GM19467 (cell line): ENCODE data around the gene AATF.

Source experiments
- ATAC-seq: cut with Tn5 transposase; IDR thresholded peaks from one replicate; pipeline ENCODE4 v1.9.1; 2021; ENCODE audit warnings: mild to moderate bottlenecking, moderate library complexity; ENCODE audit not compliant: unreplicated experiment

AATF gene

DNA sequence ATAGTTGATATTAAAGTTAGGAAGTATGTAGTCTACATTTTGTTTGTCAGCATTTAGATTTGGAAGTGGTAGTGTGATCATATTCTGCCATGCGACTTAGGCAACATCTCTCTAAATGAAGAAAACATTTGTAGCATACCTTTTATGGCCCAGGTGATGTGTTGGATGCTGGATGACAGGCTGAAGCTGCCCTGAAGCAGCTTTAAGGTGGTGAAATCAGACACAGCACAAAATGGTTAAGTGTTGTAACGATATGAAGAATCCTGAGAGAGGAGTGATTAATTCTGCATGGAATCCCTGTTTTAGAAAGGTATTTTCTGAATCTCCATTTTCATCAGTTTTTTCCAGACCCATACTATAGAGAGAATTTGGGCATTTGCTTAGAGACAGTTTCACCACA is 28.3 kb downstream of the AATF start:
- no peak for ATAC-seq

DNA sequence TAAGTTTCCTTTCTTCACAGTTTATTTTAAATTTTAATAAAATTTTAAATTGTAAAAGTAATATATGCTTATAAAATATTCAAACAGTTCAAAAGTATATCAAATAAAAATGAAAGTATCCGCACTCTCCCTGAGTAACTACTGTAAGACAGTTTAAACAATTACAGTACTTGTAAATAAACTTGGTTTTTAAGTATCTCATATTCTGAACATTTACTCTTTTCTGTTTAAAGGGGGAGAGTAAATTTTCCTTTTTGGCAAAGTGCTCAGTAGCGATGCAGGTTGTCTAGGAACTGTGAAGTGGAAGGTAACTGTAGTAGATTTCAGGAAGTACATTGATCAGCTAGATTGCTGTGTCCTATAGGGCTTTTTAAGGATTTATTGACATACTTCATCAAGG is 28.8 kb downstream of the AATF start:
- no peak for ATAC-seq

DNA sequence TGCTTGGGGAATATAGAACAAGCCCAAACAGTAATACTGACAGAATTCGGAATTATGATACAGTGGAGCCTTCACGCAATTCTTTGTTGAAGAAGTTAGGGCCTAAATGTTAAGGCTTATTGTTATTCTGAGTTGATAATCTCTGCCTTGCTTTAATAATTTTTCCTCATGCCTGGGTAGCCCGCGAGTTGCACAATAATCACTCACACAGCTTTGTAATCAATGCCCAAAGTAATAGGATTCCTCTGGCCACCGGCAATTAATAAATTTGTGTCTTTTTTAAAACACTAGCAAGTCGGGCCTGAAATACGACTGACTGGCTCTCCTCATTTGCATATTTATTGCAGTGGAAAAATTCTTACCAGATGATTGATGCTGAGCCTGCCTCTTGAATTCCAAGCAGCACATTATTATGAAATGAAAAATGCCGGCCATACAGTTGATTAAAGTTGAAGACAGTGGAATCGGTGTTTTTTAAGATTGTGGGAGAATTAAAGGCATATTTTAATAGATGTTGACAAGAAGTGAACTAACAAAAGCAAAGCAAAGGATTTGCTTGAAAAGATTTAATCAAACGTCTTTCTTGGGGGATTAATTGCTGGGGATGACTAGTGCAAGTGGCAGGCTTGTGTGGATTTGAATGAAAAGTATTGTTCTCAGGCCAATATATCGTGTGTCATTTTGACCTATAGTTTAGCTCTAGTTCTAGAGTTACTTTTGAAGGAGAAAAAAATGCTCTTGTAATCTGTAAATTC is 30.2 kb downstream of the AATF start:
- no peak for ATAC-seq

DNA sequence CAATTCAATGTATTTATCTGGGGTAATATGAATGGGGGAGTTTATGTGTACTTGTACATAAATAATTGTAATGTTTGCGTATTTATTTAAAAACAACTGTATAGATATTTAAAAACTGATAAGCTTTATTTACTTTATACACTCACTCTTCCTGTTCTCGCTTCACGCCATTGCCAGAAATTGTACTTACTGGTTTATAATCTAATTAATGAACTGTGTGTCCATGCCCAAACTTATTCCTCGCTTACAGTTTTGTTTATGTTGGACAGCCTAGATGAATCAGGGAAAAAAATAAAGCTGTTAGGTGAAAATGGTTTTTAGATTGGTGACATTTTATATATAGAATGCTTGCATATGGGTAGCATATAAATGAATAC is 30.8 kb downstream of the AATF start:
- ATAC-seq: no peak

DNA sequence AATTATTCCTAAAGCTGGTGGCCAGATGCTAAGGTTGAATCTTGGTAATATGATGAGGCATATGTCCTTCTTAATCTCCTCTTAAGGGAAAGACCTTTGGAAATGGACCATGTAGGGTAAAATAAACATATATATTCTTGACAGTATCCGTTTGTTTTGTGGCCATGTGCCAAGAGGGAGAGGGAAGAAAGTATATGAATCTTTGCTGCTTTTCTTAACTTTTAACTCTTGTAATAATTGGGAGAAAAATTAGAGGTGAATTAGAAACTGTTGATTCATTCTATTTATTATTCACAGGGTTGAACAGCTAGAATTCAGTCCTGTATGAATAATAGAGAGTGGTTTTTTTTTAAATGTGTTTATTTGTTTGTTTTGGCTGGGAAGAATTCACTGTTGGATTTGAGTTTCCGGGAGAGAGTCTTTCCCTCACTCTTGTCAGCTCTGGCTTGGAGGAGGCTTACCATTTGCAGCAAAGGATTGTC is 31.6 kb downstream of the AATF start:
- ATAC-seq: no peak

DNA sequence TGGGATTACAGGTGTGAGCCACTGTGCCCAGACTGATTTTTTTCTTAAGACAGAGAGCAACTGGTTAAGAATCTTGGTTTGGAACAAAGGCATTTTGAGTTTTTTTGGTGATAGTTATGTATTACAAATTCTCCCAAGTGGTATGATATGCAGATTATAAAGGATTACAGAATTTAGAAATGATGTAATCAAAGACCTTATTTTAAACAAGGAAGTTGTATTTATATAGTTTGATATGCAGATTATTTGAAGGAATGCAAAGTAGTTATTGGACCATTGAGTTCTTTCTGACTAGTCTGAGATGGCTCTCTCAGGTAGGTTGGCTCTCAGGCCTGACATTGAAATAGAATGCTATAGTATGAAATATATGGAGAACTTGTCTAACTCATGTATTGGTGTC is 34.9 kb downstream of the AATF start:
- ATAC-seq: no peak

DNA sequence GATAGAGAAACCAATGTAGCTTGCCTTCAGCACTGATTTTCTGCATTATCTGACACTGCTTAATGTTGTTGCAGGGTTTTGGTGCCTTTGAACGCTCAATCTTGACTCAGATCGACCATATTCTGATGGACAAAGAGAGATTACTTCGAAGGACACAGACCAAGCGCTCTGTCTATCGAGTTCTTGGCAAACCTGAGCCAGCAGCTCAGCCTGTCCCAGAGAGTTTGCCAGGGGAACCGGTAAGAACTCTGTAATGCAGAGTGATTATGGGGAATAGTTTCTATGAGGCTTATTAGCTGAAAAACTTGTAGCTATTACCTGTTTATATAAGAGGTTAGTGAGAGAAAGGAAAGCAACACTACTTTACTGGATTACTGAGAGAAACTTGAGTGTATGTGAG is 40.4 kb downstream of the AATF start:
- ATAC-seq: no peak

DNA sequence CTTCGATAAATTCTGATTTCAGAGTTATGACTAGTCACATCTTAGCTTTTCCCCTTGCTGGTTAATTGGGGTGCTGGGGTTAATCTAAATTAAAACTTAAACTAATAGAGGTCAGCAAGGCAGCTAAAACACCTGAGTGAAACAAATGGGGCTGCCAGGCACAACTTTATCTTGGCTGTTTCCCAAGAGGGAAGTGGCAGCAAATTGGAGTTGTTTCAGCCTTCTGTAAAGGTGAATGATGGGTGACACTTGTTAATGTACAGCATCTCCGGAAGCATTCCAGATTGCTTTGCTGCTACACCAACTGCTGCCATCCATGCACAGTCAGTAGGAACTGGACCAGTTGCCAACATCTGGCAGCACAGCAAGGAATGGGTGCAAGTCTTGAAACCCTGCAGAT is 43.9 kb downstream of the AATF start:
- no peak for ATAC-seq

DNA sequence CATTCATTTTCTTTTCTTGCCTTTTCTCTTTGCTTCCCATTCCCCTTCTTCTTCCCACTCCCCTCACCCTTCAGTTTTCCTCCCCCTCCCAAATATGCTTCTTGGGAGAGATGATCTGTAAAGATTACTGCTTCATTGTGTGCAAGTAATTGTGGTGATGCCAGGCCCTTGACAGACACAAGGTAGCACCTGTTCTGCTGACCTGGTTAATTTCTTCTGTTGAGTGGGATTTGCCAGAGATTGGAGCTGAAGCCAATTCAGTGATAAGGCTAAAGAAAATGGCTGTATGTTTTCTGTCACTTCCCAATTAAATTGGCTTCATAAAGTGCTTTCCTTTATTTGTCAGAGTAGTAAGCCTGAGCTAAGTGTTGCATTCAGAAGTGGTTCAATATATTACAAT is 44.5 kb downstream of the AATF start:
- no peak for ATAC-seq

DNA sequence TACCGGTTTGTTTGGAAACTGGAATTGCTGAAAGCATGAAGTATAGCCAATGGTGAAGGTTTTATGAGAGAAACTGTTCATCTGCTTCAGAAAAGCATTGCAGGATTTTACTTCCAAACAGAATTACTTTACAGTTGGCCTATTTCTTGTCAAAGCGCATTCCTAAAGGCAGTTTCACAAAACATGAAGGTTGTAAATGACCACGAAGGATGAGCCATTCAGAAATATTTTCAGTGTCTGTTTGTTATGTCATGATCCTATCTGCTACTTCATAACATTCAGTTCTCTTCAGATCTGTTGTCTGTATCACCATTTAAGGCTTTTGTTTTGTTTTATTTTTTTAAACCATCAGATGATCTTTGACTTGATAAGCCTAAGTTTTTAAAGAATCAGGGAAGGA is 45.7 kb downstream of the AATF start:
- no peak for ATAC-seq

DNA sequence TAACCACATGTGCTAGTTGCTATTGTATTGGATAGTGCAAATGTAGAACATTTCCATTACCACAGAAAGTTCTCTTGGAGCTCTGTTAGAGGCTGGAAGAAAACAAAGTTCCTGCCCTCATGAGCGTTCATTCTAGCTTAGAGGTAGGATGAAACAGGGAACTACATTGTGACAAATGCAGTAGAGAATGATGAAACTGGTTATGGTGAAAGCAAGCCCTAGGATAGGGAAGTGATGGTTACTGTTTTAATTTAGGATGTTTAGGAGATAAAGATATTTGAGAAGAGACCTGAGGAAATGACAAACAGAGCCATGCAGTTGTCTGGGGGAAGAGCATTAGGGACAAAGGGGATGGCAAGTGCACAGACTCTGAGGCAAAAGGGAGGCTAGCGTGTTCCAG is 50.7 kb downstream of the AATF start:
- no peak for ATAC-seq

DNA sequence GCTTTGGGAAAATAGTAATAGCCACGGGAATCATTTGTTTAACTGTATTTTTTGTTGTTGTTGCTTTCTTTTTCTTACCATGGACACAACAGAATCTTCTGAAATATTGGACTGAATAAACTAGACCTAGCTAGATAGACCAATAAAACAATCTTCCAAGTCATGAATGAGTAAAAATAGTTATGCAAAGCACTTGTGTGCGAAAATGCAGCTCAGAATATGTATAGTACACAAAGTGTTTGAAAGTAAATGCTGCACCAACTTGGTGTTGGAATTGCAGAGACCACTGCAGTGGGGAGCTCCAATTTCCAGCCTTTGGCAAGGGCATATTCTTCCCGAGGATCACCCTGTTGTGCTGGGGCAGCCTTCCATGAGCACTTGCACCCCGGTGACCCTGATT is 68.0 kb downstream of the AATF start:
- no peak for ATAC-seq

DNA sequence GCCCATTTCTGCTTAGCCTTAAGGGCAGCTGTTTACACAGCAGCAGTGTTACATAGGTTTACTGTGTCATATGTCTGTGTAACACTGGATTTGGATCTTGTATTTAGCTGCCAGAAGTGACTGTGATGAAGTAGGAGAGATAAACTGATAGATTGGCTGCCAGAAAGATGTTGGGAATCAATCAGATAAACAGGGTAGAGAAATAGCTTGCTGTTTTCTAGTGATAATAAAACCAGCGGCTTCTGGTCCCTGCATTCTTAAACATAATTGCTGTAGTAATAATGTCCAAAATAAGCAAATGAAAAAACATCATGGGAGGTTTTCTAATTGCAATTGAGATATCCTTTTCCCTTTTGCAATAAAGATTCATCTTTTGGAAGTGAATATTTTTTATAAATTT is 68.7 kb downstream of the AATF start:
- ATAC-seq: no peak

DNA sequence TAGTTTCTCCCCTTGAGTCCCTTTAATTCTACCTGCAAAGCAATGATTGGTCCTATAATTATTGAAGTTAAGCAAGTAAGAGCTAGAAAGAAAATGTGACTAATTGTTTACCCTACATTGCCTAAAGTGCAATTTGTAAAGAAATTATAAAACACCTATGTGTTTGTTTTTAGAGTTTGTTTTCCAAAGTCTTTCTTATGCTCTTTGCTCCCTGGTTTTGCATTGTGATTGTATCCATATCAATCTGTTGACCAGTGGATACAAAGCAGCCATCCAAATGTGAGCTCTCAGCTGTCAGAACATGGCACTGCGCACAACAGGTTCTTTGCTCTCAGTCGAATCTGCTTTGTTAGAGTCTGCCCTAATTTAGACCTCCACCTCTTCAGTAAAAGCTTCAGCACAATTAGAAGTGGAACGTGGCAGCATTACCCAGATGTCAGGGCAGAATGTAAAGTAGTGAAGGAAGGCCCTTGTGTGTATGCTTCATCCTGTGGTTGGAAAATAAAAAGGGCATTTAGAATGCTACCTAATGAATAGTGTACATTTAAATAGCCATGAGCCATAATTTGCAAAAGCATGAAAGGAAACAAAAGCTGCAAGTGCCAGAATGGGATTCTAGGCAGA is 70.5 kb downstream of the AATF start:
- ATAC-seq: no peak

DNA sequence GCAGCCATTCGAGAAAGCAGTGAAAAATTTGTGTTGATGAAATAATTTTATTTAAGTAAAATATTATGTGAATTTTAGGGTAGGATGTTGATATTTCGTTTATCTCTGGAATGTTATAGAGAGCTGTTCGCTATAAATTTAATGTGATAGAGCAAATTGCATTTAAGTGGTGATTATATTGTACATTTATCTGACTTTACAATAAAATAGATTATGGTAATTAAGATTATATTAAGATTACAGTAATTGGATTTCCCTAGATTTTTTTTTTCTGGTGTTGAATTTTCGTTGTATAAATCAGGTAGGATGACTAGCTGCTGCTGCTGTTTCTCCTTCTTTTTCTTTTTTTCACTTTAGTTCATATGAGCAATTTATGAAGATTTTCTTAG is 71.0 kb downstream of the AATF start:
- ATAC-seq: no peak

DNA sequence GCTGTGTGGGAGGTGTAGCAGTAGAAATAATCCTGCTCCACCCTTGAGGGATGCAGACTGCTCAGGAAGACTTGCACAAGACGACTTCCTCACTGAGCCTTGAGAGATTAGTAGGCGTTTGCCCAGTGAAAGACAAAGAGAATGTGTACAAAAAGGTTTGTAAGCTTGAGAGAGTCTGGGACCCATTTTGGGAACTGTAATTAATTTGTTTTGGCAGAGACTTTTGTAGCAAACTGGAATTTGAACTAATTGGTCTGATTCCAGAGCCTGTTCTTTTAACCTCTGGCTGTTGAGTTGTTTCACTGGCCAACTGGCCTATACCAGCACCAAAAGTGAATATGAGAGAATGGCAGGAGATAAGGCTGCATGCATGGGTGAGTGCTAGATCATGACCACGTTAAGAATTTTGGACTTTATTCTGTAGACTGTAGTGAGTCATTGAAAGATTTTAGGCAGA is 75.5 kb downstream of the AATF start:
- ATAC-seq: no peak

DNA sequence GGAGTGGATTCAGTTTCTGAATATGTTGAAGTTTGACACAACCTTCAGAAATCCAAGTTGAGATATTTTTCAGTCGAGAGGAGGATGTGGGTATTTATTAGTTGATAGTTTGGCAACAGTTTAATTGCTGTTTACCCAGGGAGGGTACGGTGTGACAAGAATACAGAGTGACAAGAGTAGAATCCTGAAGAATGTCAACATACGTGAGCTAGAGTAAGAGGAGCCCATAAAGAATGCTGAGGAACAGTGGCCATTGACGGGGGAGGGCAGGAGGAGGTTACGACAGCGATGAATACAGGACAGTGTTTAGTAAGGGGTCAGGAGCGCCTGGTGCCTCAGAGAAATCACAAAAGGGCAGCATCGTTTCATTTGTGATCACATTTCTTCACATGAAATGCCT is 76.5 kb downstream of the AATF start:
- ATAC-seq: no peak

DNA sequence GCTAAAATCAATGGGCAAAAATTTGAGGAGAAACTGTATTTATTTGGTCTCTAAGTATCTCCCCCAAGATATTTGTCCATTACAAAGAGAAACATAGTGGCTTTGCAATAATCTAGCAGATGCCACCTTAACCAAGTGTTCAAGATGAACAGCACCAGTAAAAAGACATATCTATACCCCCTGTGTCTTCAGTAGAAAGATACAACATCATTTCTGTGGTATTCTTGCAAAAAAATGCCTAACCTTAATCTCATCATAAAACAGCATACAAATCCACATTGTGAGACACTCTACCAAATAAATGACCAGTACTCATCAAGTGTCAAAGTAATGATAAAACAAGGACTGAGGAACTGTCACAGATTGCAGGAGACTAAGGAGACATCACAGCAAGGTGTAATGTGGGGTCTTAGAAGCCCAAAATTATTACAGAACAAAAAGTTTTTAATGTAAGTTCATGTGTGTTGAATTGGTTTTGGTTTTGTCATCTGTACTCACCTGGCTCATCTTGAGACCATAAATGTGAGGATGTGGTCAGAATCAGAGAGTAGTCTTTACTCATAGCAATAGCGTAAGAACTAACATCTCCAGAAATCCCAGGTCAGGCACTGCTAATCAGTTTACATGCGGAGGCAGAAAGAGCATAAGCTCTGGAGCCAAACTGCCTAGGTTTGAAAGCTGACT is 77.2 kb downstream of the AATF start:
- no peak for ATAC-seq

DNA sequence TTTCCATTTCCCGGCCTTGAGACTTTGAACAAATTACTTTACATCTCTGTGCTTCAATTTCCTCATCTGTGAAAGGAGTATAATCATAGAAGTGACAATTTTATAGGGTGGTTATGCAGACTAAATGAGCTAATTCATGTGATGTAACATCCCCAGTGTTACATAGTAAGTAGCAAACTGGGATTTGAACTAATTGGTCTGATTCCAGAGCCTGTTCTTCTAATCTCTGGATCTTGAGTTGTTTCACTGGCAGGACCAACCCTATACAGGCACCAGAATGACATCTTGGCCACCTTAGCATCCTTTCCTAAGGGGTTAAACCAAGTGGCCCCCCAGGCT is 77.7 kb downstream of the AATF start:
- no peak for ATAC-seq

DNA sequence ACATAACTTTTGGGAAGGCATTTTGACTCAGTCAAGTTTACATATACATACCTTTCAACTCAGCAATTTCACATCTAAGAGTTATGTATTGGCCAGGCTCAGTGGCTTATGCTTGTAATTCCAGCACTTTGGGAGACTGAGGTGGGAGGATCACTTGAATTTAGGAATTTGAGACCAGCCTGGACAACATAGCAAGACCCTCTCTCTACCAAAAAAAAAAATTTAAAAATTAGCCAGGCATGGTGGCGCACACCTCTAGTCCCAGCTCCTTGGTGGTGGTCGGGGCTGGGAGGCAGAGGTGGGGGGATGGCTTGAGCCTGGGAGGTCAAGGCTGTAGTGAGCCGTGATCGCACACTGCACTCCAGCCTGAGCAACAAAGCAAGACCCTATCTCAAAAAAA is 79.3 kb downstream of the AATF start:
- ATAC-seq: no peak

DNA sequence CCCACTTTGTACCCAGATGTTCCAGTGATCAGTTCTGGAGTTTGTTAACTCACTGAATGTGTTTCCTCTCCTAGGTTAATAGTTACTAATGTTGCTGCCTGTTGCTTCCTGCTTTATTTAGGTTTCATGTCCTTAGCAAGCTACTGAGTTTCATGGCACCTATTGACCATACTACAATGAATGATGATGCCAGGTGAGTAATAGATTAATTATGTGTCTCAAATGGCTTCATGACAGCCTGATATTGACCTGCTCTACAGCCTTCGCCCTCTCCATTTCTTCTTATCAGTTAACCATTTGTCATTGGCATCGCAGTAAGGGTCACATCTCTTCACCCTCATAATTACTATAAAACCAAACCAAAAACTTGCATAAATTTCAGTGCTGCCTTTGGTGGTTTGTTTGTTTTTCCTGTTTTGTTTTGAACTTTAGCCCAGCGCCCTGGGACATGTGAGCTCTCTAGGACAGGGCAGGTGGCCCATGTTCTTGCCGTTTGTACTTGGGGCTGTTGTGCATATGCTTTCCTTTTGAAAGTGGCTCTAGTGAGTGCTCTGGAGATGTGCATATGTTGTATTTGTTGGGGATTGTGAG is 82.8 kb downstream of the AATF start:
- no peak for ATAC-seq

DNA sequence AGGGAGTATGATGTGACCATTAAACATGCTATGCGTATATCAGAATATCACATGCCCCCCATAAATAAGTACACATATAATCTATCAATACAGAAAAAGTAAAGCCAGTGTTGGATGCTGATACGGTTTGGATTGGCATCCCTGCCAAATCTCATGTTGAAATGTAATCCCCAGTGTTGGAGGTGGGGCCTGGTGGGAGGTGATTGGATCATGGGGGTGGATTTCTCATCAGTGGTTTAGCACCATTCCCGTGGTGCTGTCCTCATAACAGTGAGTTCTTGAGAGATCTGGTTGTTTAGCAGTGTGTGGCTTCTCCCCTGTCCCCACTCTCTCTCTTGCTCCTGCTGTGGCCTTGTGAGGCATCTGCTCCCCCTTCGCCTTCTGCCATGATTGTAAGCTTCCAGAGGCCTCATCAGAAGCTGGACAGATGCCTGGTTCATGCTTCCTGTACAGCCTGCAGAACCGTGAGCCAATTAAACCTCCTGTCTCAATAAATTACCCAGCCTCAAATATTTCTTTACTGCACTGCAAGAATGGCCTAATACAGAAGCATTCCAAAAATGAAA is 88.9 kb downstream of the AATF start:
- no peak for ATAC-seq
